K562 (cell line): ENCODE data around the gene TANC1. TPM values are rescaled to one million over a fixed set of nuclear protein-coding genes. Genes with fewer than 3 reads are reported as not detected.

Experiments used
- ATAC-seq: fragments of 200-7000 bp; cut with Tn5 transposase; 3 replicates; pipeline ENCODE4 v1.9.1; 2020; ENCODE audit warnings: moderate library complexity
- BruUV-seq: library from RNA; stranded (reverse); fragments of 400-500 nt; replicated peaks from 2 replicates; lab custom pipeline; 2021; lab: Mats Ljungman, UMichigan
- CTCF ChIA-PET: fragments of 300-600 bp; formaldehyde crosslinking; extraction: SDS; loops from one replicate; lab custom pipeline; 2021; ENCODE audit warnings: low intra/inter-chr PET ratio; lab: Yijun Ruan, JAX
- POLR2A ChIA-PET: fragments of 300-600, 350-650 bp; sonication (Branson Sonifier 250); formaldehyde crosslinking; extraction: SDS; loops from one replicate; lab custom pipeline; 2021; ENCODE audit warnings: antibody characterized with exemption, inconsistent platforms; lab: Yijun Ruan, JAX
- DNase-seq, 4 experiments: peaks; one replicate each; pipeline versions ENCODE4 v3.0.0 to v3.0.0-alpha.2; 2011 to 2018; ENCODE audit warnings: low spot score in 3 of 4, mixed read lengths in 3 of 4; ENCODE audit errors: extremely low read depth in 1 of 4
- FAIRE-seq: peaks from 2 replicates; lab custom pipeline; 2011; peaks lifted over from hg19 to GRCh38; lab: Jason Lieb, UNC
- H2AFZ ChIP-seq: 2 replicates; pipeline ENCODE4 v1.6.0; 2011; ENCODE audit warnings: low read depth, low read length, control low read depth, inconsistent platforms
- H3K27ac ChIP-seq: fragments of 200-600 bp; 3 replicates; pipeline ENCODE4 v1.8.0; 2011; ENCODE audit warnings: low read depth, mild to moderate bottlenecking, control low read depth, inconsistent platforms, low read length, moderate library complexity, mixed read lengths; ENCODE audit errors: extremely low read depth
- H3K27me3 ChIP-seq, 2 experiments: fragments of 300-600 bp in 1 of 2; 2 replicates in 1 of 2; 3 replicates in 1 of 2; pipeline versions ENCODE4 v1.6.0 to v1.8.0; 2011; ENCODE audit warnings: inconsistent platforms in 2 of 2, low read length in 2 of 2, mild to moderate bottlenecking in 1 of 2, mixed read lengths in 1 of 2, moderate library complexity in 1 of 2; ENCODE audit not compliant: control insufficient read depth in 2 of 2, insufficient read depth in 2 of 2
- H3K36me3 ChIP-seq: fragments of 300-600 bp; 3 replicates; pipeline ENCODE4 v1.8.0; 2011; ENCODE audit warnings: mild to moderate bottlenecking, low read length, inconsistent platforms; ENCODE audit not compliant: control insufficient read depth, insufficient read depth
- H3K4me1 ChIP-seq, 2 experiments: fragments of 200-600 bp in 1 of 2; replicated peaks in 1 of 2; 2 replicates in 1 of 2; 3 replicates in 1 of 2; pipeline versions ENCODE4 v1.5.1 to v1.8.0; 2011; ENCODE audit warnings: inconsistent platforms in 2 of 2, low read length in 2 of 2, mild to moderate bottlenecking in 1 of 2, mixed read lengths in 1 of 2, moderate library complexity in 1 of 2; ENCODE audit not compliant: control insufficient read depth in 2 of 2, insufficient read depth in 2 of 2
- H3K4me2 ChIP-seq: 2 replicates; pipeline ENCODE4 v1.6.1; 2011; ENCODE audit warnings: low read length, control low read depth, inconsistent platforms, mixed read lengths; ENCODE audit not compliant: insufficient read depth
- H3K4me3 ChIP-seq: fragments of 200-600 bp; sonication (generic), shearing (Covaris generic); 2 replicates; pipeline ENCODE4 v1.5.1; 2016; ENCODE audit warnings: control low read depth, inconsistent platforms
- H3K79me2 ChIP-seq: fragments of 200-600 bp; 3 replicates; pipeline ENCODE4 v1.8.0; 2011; ENCODE audit warnings: low read length, inconsistent platforms; ENCODE audit not compliant: control insufficient read depth, insufficient read depth
- H3K9ac ChIP-seq, 2 experiments: 2 replicates each; pipeline versions ENCODE4 v1.6.0 to v1.6.1; 2011; ENCODE audit warnings: low read depth in 2 of 2, low read length in 2 of 2, control low read depth in 1 of 2, inconsistent platforms in 1 of 2, mild to moderate bottlenecking in 1 of 2, mixed read lengths in 1 of 2; ENCODE audit not compliant: insufficient read depth in 1 of 2
- H3K9me1 ChIP-seq: one replicate; pipeline ENCODE4 v1.6.0; 2011; ENCODE audit warnings: inconsistent platforms, mild to moderate bottlenecking, low read length, moderate library complexity; ENCODE audit not compliant: control insufficient read depth, insufficient read depth
- H3K9me3 ChIP-seq: replicated peaks from 2 replicates; pipeline ENCODE4 v1.5.1; 2011; ENCODE audit warnings: low read depth, low read length, inconsistent platforms; ENCODE audit not compliant: control insufficient read depth, insufficient read depth
- H4K20me1 ChIP-seq: replicated peaks from 2 replicates; pipeline ENCODE4 v1.6.1; 2011; ENCODE audit warnings: low read length, inconsistent platforms, mixed read lengths; ENCODE audit not compliant: control insufficient read depth, insufficient read depth
- ATF3 ChIP-seq, 2 experiments: fragments of 450-650 bp in 1 of 2; sonication (generic) in 1 of 2; formaldehyde crosslinking in 1 of 2; IDR thresholded peaks in 1 of 2; conservative IDR thresholded peaks in 1 of 2; 2 replicates each; pipeline versions ENCODE4 v1.6.1 to v1.8.1; 2016 to 2023; ENCODE audit warnings: mild to moderate bottlenecking in 2 of 2, moderate library complexity in 2 of 2, inconsistent platforms in 1 of 2, missing genetic modification reagents in 1 of 2
- CEBPG ChIP-seq, 3 experiments: fragments of 200-800 bp in 1 of 3; sonication (Bioruptor generic) in 1 of 3; sonication (generic) in 1 of 3; formaldehyde crosslinking in 1 of 3; IDR thresholded peaks in 2 of 3; conservative IDR thresholded peaks in 1 of 3; 2 replicates each; pipeline versions ENCODE4 v1.6.1 to v1.8.0; 2016 to 2022; ENCODE audit warnings: missing compliant biosample characterization in 2 of 3, missing genetic modification characterization in 2 of 3, mild to moderate bottlenecking in 1 of 3, missing genetic modification reagents in 1 of 3
- PTBP1 ChIP-seq: fragments of 200-400 bp; formaldehyde crosslinking; IDR thresholded peaks from 2 replicates; pipeline ENCODE4 v1.6.1; 2017; ENCODE audit warnings: low read depth, low read length
- SMARCE1 ChIP-seq: fragments of 450-650 bp; IDR thresholded peaks from 2 replicates; pipeline ENCODE4 v1.7.1; 2016; ENCODE audit warnings: mild to moderate bottlenecking
- WGBS: fragments of 100-300 bp; shearing (Covaris generic); methylation state at CpG from one replicate; pipeline ENCODE4 v1.1.6; 2016; ENCODE audit warnings: low coverage, mixed read lengths; ENCODE audit not compliant: insufficient coverage; ENCODE audit errors: missing lambda C conversion rate; 5-methylcytosine and 5-hydroxymethylcytosine counted together
- in situ Hi-C: fragments of 300-500 bp; cut with MboI; formaldehyde crosslinking; loops from 4 replicates; pipeline ENCODE4 v1.15.0; 2018; ENCODE audit warnings: inconsistent platforms, mixed read lengths
- intact Hi-C: fragments of 100-400 bp; cut with micrococcal nuclease; formaldehyde crosslinking; loops from 2 replicates; pipeline ENCODE4 v1.14.2; 2022
- polyA plus RNA-seq, 8 experiments: library from polyadenylated mRNA; depleted of rRNA in 4 of 8; stranded (reverse) in 5 of 8; unstranded in 3 of 8; fragments of >200 nt; fragmentation: Nextera tagmentation in 2 of 8; fragmentation: Illumina TruSeq in 1 of 8; extraction: Ambion mirVana in 2 of 8; extraction: Trizol in 1 of 8; gene quantifications; 2 replicates each; pipeline versions ENCODE4 v1.2.1 to v1.2.3, GENCODE V29; 2011 to 2014; ENCODE audit warnings: inconsistent platforms in 1 of 8, missing spikeins in 1 of 8
- total RNA-seq, 7 experiments: library from RNA; depleted of rRNA in 6 of 7; stranded (reverse); fragments of >200 nt in 6 of 7; fragmentation: Illumina TruSeq in 2 of 7; extraction: Trizol in 2 of 7; gene quantifications; 2 replicates each; pipeline versions ENCODE4 v1.2.1 to v1.2.3, GENCODE V29; 2011 to 2021; ENCODE audit warnings: low replicate concordance in 1 of 7
- TF ChIP-seq, protein P1 (sequence below), 2 experiments: fragments of 450-650 bp in 1 of 2; sonication (generic) in 1 of 2; formaldehyde crosslinking; conservative IDR thresholded peaks; 2 replicates each; pipeline versions ENCODE4 v1.4.0 to v1.8.1; 2020 to 2022; ENCODE audit warnings: mild to moderate bottlenecking in 1 of 2, missing genetic modification reagents in 1 of 2

The TANC1 gene
- total and polyA plus RNA-seq, 9 of the 15 experiments (the other 6 are each of a cell fraction or from before 2014, with no cell fraction given) = under 0.01 to 0.20 (median 0.07) TPM; not detected in 1

DNA sequence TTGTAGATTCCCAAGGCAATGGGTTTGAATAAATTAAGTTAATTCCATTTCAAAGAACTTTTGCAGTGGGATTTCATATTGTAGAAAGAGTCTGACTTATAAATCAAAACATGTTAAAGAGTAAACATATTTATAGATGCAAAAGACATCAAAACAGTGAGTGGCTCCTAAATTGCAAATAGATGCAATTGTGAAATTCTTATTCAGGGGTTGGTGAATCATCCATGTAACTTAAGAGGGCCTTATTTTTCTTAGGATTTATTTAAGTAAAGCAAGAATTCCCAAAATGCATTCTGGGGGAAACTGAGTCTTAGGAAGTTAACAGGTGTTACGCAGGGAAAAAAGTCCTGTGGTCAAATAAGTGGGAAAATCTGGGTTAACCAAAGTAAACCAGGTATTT lies 11.3 kb downstream of the TANC1 start (continued):
- TF ChIP-seq, protein P1, sequence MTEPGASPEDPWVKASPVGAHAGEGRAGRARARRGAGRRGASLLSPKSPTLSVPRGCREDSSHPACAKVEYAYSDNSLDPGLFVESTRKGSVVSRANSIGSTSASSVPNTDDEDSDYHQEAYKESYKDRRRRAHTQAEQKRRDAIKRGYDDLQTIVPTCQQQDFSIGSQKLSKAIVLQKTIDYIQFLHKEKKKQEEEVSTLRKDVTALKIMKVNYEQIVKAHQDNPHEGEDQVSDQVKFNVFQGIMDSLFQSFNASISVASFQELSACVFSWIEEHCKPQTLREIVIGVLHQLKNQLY (CRISPR knock-in tag; conservative IDR thresholded peaks at IDR 0.05) = no peak
- no peak for TF ChIP-seq SMARCE1

GRCh38 chr2:158984604-158985135 lies 16.2 kb downstream of the TANC1 start:
- BruUV-seq = no TSS peak
- TF ChIP-seq ATF3 (IDR thresholded peaks at IDR 0.05) (peak; percentile 50; the same call in 1 of the 2 replicates), ATF3 (CRISPR knock-in tag; conservative IDR thresholded peaks at IDR 0.05) (no peak), CEBPG (CRISPR knock-in tag; IDR thresholded peaks at IDR 0.05) (no peak), CEBPG (tag; conservative IDR thresholded peaks at IDR 0.05 in 1 of 2, IDR thresholded peaks at IDR 0.05 in 1 of 2) (peak; percentile 61 to 77), PTBP1 (no peak)
- ATAC-seq (peak; percentile 42; the same call in 2 of the 3 replicates), DNase-seq (no peak), FAIRE-seq (no peak)
- H3K4me3 ChIP-seq = no peak overlapping the region
- no peaks in the 10 kb centered on the region for H3K9me1 ChIP-seq
- peaks cover 12 to 25% of the 10 kb centered on the region in 2 experiments; a peak in 4 of 5 replicates for H3K27me3 ChIP-seq
- no peak overlapping the region for H3K9ac ChIP-seq
- H4K20me1 ChIP-seq = no peaks in the 10 kb centered on the region
- H3K4me1 ChIP-seq = no peaks in the 10 kb centered on the region
- 2% methylated on average over 5 of the region's 5 CpGs for WGBS
- intact Hi-C loops (no loop called here), in situ Hi-C loops (no loop called here)
- POLR2A ChIA-PET = interaction anchor here (0.5 to 1.1 kb wide), 2 partner anchors 9 to 17 kb away, joined by 3 to 5 read pairs; no protein-coding TSS in a partner anchor
- no peak overlapping the region for H3K27ac ChIP-seq
- H3K79me2 ChIP-seq = no peaks in the 10 kb centered on the region
- H3K9me3 ChIP-seq = no peaks in the 10 kb centered on the region
- CTCF ChIA-PET = no interaction called here
- H2AFZ ChIP-seq = no peak overlapping the region
- H3K4me2 ChIP-seq = no peak overlapping the region
- H3K36me3 ChIP-seq = no peaks in the 10 kb centered on the region
